ENCODE measurements around the gene ABT1. TPM values are rescaled to one million over a fixed set of nuclear protein-coding genes. Genes with fewer than 3 reads are reported as not detected.

Gene ABT1
- total and polyA plus RNA-seq, 8 donors: 9.8 to 16.9 (median 15.2) TPM

DNA sequence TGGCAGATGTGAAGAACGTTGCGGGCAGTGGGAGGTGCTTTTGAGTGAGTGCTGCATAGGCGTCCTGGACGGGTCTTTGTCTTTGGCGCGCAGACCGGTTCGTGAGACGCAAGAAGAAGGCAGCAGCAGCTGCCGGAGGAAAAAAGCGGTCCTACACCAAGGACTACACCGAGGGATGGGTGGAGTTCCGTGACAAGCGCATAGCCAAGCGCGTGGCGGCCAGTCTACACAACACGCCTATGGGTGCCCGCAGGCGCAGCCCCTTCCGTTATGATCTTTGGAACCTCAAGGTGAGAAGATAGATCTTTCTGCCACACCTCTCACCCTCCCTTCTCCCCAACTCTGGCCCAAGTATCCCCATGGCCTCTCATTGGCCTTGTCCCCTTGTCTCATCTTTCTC, 1.1 kb downstream of the ABT1 start:
- DNase-seq: no peak
- H3K4me1 ChIP-seq: peaks cover 5 to 30% of the 10 kb centered on the region in 2 donors
- intact Hi-C loops (cut with DNase I): loop anchor here in 1 of 2 donors (10.0 kb wide), 1 partner anchor 263 kb away; no protein-coding TSS in a partner anchor
- peak overlapping the region; percentile 77 to 93 for H3K4me3 ChIP-seq
- TF ChIP-seq, protein P1, sequence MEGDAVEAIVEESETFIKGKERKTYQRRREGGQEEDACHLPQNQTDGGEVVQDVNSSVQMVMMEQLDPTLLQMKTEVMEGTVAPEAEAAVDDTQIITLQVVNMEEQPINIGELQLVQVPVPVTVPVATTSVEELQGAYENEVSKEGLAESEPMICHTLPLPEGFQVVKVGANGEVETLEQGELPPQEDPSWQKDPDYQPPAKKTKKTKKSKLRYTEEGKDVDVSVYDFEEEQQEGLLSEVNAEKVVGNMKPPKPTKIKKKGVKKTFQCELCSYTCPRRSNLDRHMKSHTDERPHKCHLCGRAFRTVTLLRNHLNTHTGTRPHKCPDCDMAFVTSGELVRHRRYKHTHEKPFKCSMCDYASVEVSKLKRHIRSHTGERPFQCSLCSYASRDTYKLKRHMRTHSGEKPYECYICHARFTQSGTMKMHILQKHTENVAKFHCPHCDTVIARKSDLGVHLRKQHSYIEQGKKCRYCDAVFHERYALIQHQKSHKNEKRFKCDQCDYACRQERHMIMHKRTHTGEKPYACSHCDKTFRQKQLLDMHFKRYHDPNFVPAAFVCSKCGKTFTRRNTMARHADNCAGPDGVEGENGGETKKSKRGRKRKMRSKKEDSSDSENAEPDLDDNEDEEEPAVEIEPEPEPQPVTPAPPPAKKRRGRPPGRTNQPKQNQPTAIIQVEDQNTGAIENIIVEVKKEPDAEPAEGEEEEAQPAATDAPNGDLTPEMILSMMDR (IDR thresholded peaks at IDR 0.05): no peak
- no peak for ATAC-seq
- H3K27ac ChIP-seq: no peak overlapping the region
- H3K27me3 ChIP-seq: peaks cover 6 to 25% of the 10 kb centered on the region in 2 donors
- H3K36me3 ChIP-seq: peaks cover 0 to 25% of the 10 kb centered on the region in 2 donors
- no peaks in the 10 kb centered on the region for H3K9me3 ChIP-seq

- ATAC-seq (no peak), DNase-seq (peak in 1 of 4 donors; percentile 68)
- intact Hi-C loops (cut with DNase I): loop anchor here in 1 of 2 donors (10.0 kb wide), 1 partner anchor 263 kb away; no protein-coding TSS in a partner anchor
- Histone ChIP-seq H3K27ac (no peak overlapping the region), H3K4me3 (peak overlapping the region in 1 of 2 donors; percentile 77), H3K9me3 (no peaks in the 10 kb centered on the region), H3K36me3 (peaks cover 0 to 25% of the 10 kb centered on the region in 2 donors), H3K4me1 (peaks cover 5 to 30% of the 10 kb centered on the region in 2 donors), H3K27me3 (peaks cover 4 to 20% of the 10 kb centered on the region in 2 donors)
- TF ChIP-seq, protein P1 (IDR thresholded peaks at IDR 0.05): no peak
Measured at GRCh38 chr6:26598267-26598666, 1.5 kb downstream of the ABT1 start.

- H3K4me3 ChIP-seq: no peak overlapping the region
- H3K27ac ChIP-seq: no peak overlapping the region
- H3K9me3 ChIP-seq: no peaks in the 10 kb centered on the region
- ATAC-seq: no peak
- H3K27me3 ChIP-seq: peaks cover 0 to 12% of the 10 kb centered on the region in 2 donors
- intact Hi-C loops (cut with DNase I): loop anchor here in 1 of 2 donors (10.0 kb wide), 1 partner anchor 264 kb away; no protein-coding TSS in a partner anchor
- H3K4me1 ChIP-seq: peaks cover 5 to 30% of the 10 kb centered on the region in 2 donors
- DNase-seq: no peak
- TF ChIP-seq, protein P1 (IDR thresholded peaks at IDR 0.05): no peak
- H3K36me3 ChIP-seq: peaks cover 0 to 25% of the 10 kb centered on the region in 2 donors
Measured at GRCh38 chr6:26599134-26599533, 2.4 kb downstream of the ABT1 start.

DNA sequence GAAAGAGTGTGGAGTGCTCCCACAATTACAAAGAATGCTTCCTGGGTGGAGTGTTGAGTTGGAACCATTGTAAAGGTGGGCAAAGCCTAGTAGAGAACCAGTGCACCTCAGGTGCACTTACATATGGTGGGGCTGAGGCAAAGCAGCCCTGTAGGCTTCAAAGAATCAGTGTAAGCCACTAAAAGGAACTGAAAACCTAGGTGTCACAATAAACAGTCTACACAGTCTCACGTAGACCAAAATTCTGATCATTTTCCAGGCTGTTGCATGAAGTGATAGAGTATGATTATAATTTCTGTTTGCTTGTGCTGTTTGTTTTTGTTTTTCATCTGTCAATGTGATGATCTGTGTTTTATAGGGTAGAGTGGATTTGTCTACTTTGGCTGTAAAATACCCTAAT, 2.8 kb downstream of the ABT1 start:
- H3K4me3 ChIP-seq: no peak overlapping the region
- peaks cover 0 to 25% of the 10 kb centered on the region in 2 donors for H3K36me3 ChIP-seq
- no peak for DNase-seq
- peaks cover 5 to 30% of the 10 kb centered on the region in 2 donors for H3K4me1 ChIP-seq
- TF ChIP-seq, protein P1 (IDR thresholded peaks at IDR 0.05): no peak
- H3K9me3 ChIP-seq: no peaks in the 10 kb centered on the region
- intact Hi-C loops (cut with DNase I): loop anchor here in 1 of 2 donors (10.0 kb wide), 1 partner anchor 265 kb away; no protein-coding TSS in a partner anchor
- peaks cover 0 to 7% of the 10 kb centered on the region in 2 donors for H3K27me3 ChIP-seq
- H3K27ac ChIP-seq: no peak overlapping the region
- no peak for ATAC-seq

DNA sequence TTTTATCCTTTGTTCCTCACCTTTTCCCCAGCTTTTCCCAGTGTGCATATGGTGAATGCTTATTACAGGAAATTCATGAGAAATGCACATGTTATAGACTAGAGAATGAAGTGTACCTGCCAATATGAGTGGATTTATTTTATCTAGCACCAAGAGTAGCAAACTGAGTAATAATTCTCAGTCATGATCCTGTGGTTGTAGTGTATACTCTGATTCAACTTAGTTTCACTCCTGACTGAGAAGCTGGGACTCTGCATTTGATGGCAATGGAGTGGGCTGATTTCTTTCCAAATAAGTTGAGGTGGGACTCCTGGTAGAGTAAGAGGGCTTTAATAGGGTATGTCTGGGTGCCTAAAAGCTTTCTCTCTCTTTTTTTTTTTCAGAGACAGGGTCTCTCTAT, 4.0 kb downstream of the ABT1 start:
- Histone ChIP-seq H3K4me1 (peaks cover 5 to 19% of the 10 kb centered on the region in 2 donors), H3K4me3 (no peak overlapping the region), H3K27me3 (no peaks in the 10 kb centered on the region), H3K36me3 (peaks cover 0 to 25% of the 10 kb centered on the region in 2 donors), H3K9me3 (no peaks in the 10 kb centered on the region), H3K27ac (no peak overlapping the region)
- ATAC-seq: no peak
- intact Hi-C loops (cut with DNase I): no loop called here
- TF ChIP-seq, protein P1 (IDR thresholded peaks at IDR 0.05): no peak
- no peak for DNase-seq
